ENCODE data around the gene FNIP2.

FNIP2 gene

GRCh38 chr4:158778712-158779111 lies 9.9 kb downstream of the FNIP2 start:
- 96% methylated on average over 4 of the region's 4 CpGs for WGBS
- H3K4me3 ChIP-seq (ENCODE audit: low read length), result no peak overlapping the region
- no peaks in the 10 kb centered on the region for H3K9me3 ChIP-seq (ENCODE audit: insufficient read depth, low read depth, low read length)
- no peaks in the 10 kb centered on the region for H3K36me3 ChIP-seq (ENCODE audit: insufficient read depth, low read length)
- no peaks in the 10 kb centered on the region for H3K27me3 ChIP-seq (ENCODE audit: insufficient read depth, low read length)
- H3K27ac ChIP-seq (ENCODE audit: low read depth, low read length), result no peak overlapping the region
- H3K9ac ChIP-seq (ENCODE audit: low read depth, low read length), result no peak overlapping the region
- peaks cover 19% of the 10 kb centered on the region for H3K4me1 ChIP-seq (ENCODE audit: insufficient read depth, low read length)

GRCh38 chr4:158781963-158782362 lies 13.1 kb downstream of the FNIP2 start:
- Histone ChIP-seq H3K27me3 (ENCODE audit: insufficient read depth, low read length) (no peaks in the 10 kb centered on the region), H3K9me3 (ENCODE audit: insufficient read depth, low read depth, low read length) (no peaks in the 10 kb centered on the region), H3K36me3 (ENCODE audit: insufficient read depth, low read length) (no peaks in the 10 kb centered on the region), H3K9ac (ENCODE audit: low read depth, low read length) (no peak overlapping the region), H3K27ac (ENCODE audit: low read depth, low read length) (no peak overlapping the region), H3K4me1 (ENCODE audit: insufficient read depth, low read length) (peaks cover 16% of the 10 kb centered on the region), H3K4me3 (ENCODE audit: low read length) (no peak overlapping the region)
- WGBS, result 70% methylated on average over 1 of the region's 1 CpG

GRCh38 chr4:158782551-158783360 lies 13.9 kb downstream of the FNIP2 start:
- H3K27me3 ChIP-seq (ENCODE audit: insufficient read depth, low read length), result no peaks in the 10 kb centered on the region
- 87% methylated on average over 4 of the region's 4 CpGs for WGBS
- H3K4me1 ChIP-seq (ENCODE audit: insufficient read depth, low read length), result peaks cover 18% of the 10 kb centered on the region
- H3K27ac ChIP-seq (ENCODE audit: low read depth, low read length), result no peak overlapping the region
- no peaks in the 10 kb centered on the region for H3K36me3 ChIP-seq (ENCODE audit: insufficient read depth, low read length)
- no peak overlapping the region for H3K4me3 ChIP-seq (ENCODE audit: low read length)
- no peak overlapping the region for H3K9ac ChIP-seq (ENCODE audit: low read depth, low read length)
- H3K9me3 ChIP-seq (ENCODE audit: insufficient read depth, low read depth, low read length), result no peaks in the 10 kb centered on the region

GRCh38 chr4:158783785-158784184 lies 15.0 kb downstream of the FNIP2 start:
- H3K36me3 ChIP-seq (ENCODE audit: insufficient read depth, low read length), result no peaks in the 10 kb centered on the region
- H3K4me3 ChIP-seq (ENCODE audit: low read length), result no peak overlapping the region
- H3K27ac ChIP-seq (ENCODE audit: low read depth, low read length), result no peak overlapping the region
- peaks cover 20% of the 10 kb centered on the region for H3K4me1 ChIP-seq (ENCODE audit: insufficient read depth, low read length)
- H3K27me3 ChIP-seq (ENCODE audit: insufficient read depth, low read length), result no peaks in the 10 kb centered on the region
- H3K9ac ChIP-seq (ENCODE audit: low read depth, low read length), result no peak overlapping the region
- no peaks in the 10 kb centered on the region for H3K9me3 ChIP-seq (ENCODE audit: insufficient read depth, low read depth, low read length)
- WGBS, result 49% methylated on average over 2 of the region's 2 CpGs

- peaks cover 26% of the 10 kb centered on the region for H3K4me1 ChIP-seq (ENCODE audit: insufficient read depth, low read length)
- H3K4me3 ChIP-seq (ENCODE audit: low read length), result no peak overlapping the region
- H3K9me3 ChIP-seq (ENCODE audit: insufficient read depth, low read depth, low read length), result no peaks in the 10 kb centered on the region
- H3K36me3 ChIP-seq (ENCODE audit: insufficient read depth, low read length), result no peaks in the 10 kb centered on the region
- 100% methylated on average over 1 of the region's 1 CpG for WGBS
- no peak overlapping the region for H3K27ac ChIP-seq (ENCODE audit: low read depth, low read length)
- H3K27me3 ChIP-seq (ENCODE audit: insufficient read depth, low read length), result no peaks in the 10 kb centered on the region
- H3K9ac ChIP-seq (ENCODE audit: low read depth, low read length), result no peak overlapping the region
Measured at GRCh38 chr4:158785718-158786117, 16.9 kb downstream of the FNIP2 start.

GRCh38 chr4:158786121-158786601 lies 17.3 kb downstream of the FNIP2 start:
- Histone ChIP-seq H3K4me3 (ENCODE audit: low read length) (no peak overlapping the region), H3K36me3 (ENCODE audit: insufficient read depth, low read length) (no peaks in the 10 kb centered on the region), H3K9me3 (ENCODE audit: insufficient read depth, low read depth, low read length) (no peaks in the 10 kb centered on the region), H3K27me3 (ENCODE audit: insufficient read depth, low read length) (no peaks in the 10 kb centered on the region), H3K4me1 (ENCODE audit: insufficient read depth, low read length) (peaks cover 29% of the 10 kb centered on the region), H3K9ac (ENCODE audit: low read depth, low read length) (no peak overlapping the region), H3K27ac (ENCODE audit: low read depth, low read length) (no peak overlapping the region)
- WGBS, result 89% methylated on average over 4 of the region's 4 CpGs

- Histone ChIP-seq H3K27me3 (ENCODE audit: insufficient read depth, low read length) (no peaks in the 10 kb centered on the region), H3K4me1 (ENCODE audit: insufficient read depth, low read length) (peaks cover 29% of the 10 kb centered on the region), H3K27ac (ENCODE audit: low read depth, low read length) (no peak overlapping the region), H3K4me3 (ENCODE audit: low read length) (no peak overlapping the region), H3K9ac (ENCODE audit: low read depth, low read length) (no peak overlapping the region), H3K9me3 (ENCODE audit: insufficient read depth, low read depth, low read length) (no peaks in the 10 kb centered on the region), H3K36me3 (ENCODE audit: insufficient read depth, low read length) (no peaks in the 10 kb centered on the region)
Measured at GRCh38 chr4:158786955-158787354, 18.1 kb downstream of the FNIP2 start.

GRCh38 chr4:158787709-158788475 lies 19.1 kb downstream of the FNIP2 start:
- no peak overlapping the region for H3K9ac ChIP-seq (ENCODE audit: low read depth, low read length)
- H3K4me1 ChIP-seq (ENCODE audit: insufficient read depth, low read length), result peaks cover 25% of the 10 kb centered on the region
- no peaks in the 10 kb centered on the region for H3K36me3 ChIP-seq (ENCODE audit: insufficient read depth, low read length)
- no peaks in the 10 kb centered on the region for H3K27me3 ChIP-seq (ENCODE audit: insufficient read depth, low read length)
- H3K4me3 ChIP-seq (ENCODE audit: low read length), result no peak overlapping the region
- no peaks in the 10 kb centered on the region for H3K9me3 ChIP-seq (ENCODE audit: insufficient read depth, low read depth, low read length)
- WGBS, result 93% methylated on average over 12 of the region's 15 CpGs
- H3K27ac ChIP-seq (ENCODE audit: low read depth, low read length), result no peak overlapping the region

GRCh38 chr4:158788516-158788915 lies 19.7 kb downstream of the FNIP2 start:
- H3K27me3 ChIP-seq (ENCODE audit: insufficient read depth, low read length), result no peaks in the 10 kb centered on the region
- WGBS, result 95% methylated on average over 1 of the region's 1 CpG
- no peaks in the 10 kb centered on the region for H3K9me3 ChIP-seq (ENCODE audit: insufficient read depth, low read depth, low read length)
- H3K36me3 ChIP-seq (ENCODE audit: insufficient read depth, low read length), result no peaks in the 10 kb centered on the region
- no peak overlapping the region for H3K4me3 ChIP-seq (ENCODE audit: low read length)
- H3K9ac ChIP-seq (ENCODE audit: low read depth, low read length), result no peak overlapping the region
- peaks cover 30% of the 10 kb centered on the region for H3K4me1 ChIP-seq (ENCODE audit: insufficient read depth, low read length)
- no peak overlapping the region for H3K27ac ChIP-seq (ENCODE audit: low read depth, low read length)

GRCh38 chr4:158789853-158790252 lies 21.0 kb downstream of the FNIP2 start:
- peaks cover 30% of the 10 kb centered on the region for H3K4me1 ChIP-seq (ENCODE audit: insufficient read depth, low read length)
- H3K27ac ChIP-seq (ENCODE audit: low read depth, low read length), result no peak overlapping the region
- 100% methylated on average over 3 of the region's 8 CpGs for whole genome bisulfite sequencing
- H3K36me3 ChIP-seq (ENCODE audit: insufficient read depth, low read length), result no peaks in the 10 kb centered on the region
- no peak overlapping the region for H3K9ac ChIP-seq (ENCODE audit: low read depth, low read length)
- no peak overlapping the region for H3K4me3 ChIP-seq (ENCODE audit: low read length)
- H3K9me3 ChIP-seq (ENCODE audit: insufficient read depth, low read depth, low read length), result no peaks in the 10 kb centered on the region
- H3K27me3 ChIP-seq (ENCODE audit: insufficient read depth, low read length), result no peaks in the 10 kb centered on the region

GRCh38 chr4:158793021-158793420 lies 24.2 kb downstream of the FNIP2 start:
- H3K9ac ChIP-seq (ENCODE audit: low read depth, low read length), result no peak overlapping the region
- WGBS, result 87% methylated on average over 1 of the region's 1 CpG

More at GRCh38 chr4:158793021-158793420, 24.2 kb downstream of the FNIP2 start:
- Histone ChIP-seq H3K27me3 (ENCODE audit: insufficient read depth, low read length) (no peaks in the 10 kb centered on the region), H3K9me3 (ENCODE audit: insufficient read depth, low read depth, low read length) (no peaks in the 10 kb centered on the region), H3K36me3 (ENCODE audit: insufficient read depth, low read length) (no peaks in the 10 kb centered on the region), H3K4me3 (ENCODE audit: low read length) (no peak overlapping the region), H3K27ac (ENCODE audit: low read depth, low read length) (no peak overlapping the region), H3K4me1 (ENCODE audit: insufficient read depth, low read length) (peaks cover 21% of the 10 kb centered on the region)

Measured in HUES64 (cell line).